NOMO-1 treated with dmso at 0.1 percent for 144 hours (cell line): ENCODE data around the gene TREML4.
"Not testable (repeated sequence)": the region's sequence is repeated elsewhere in the genome, so short reads cannot be mapped to it uniquely, and the experiment has no call there.

Experiments
- DNase-seq: peaks from one replicate; lab custom pipeline; 2025; ENCODE audit not compliant: unreplicated experiment; lab: John Stamatoyannopoulos, UW

The TREML4 gene

GRCh38 chr6:41204156-41204555 is 24.0 kb upstream of the TREML4 start:
- no peak for DNase-seq

- no peak for DNase-seq
These were observed 19.6 kb upstream of the TREML4 start for GRCh38 chr6:41208439-41209106.

GRCh38 chr6:41209547-41210320 is 18.4 kb upstream of the TREML4 start:
- no peak for DNase-seq

GRCh38 chr6:41214559-41215238 is 13.4 kb upstream of the TREML4 start:
- no peak for DNase-seq

GRCh38 chr6:41215777-41216176 is 12.4 kb upstream of the TREML4 start:
- no peak for DNase-seq

- no peak for DNase-seq
These were observed 11.5 kb upstream of the TREML4 start for GRCh38 chr6:41216616-41217015.

- no peak for DNase-seq
These were observed 6.1 kb upstream of the TREML4 start for GRCh38 chr6:41222045-41222444.

- no peak for DNase-seq
These were observed 5.6 kb upstream of the TREML4 start for GRCh38 chr6:41222513-41222912.

GRCh38 chr6:41224800-41225199 is 3.3 kb upstream of the TREML4 start:
- no peak for DNase-seq

- DNase-seq: no peak
These were observed 1.4 kb upstream of the TREML4 start for GRCh38 chr6:41226752-41227151.

- peak; percentile 10 for DNase-seq
These were observed 467 bp downstream of the TREML4 start for GRCh38 chr6:41228616-41229015.

- no peak for DNase-seq
These were observed 1.6 kb downstream of the TREML4 start for GRCh38 chr6:41229721-41230120.

- no peak for DNase-seq
These were observed 3.1 kb downstream of the TREML4 start for GRCh38 chr6:41231246-41231645.

GRCh38 chr6:41232667-41233066 is 4.5 kb downstream of the TREML4 start:
- DNase-seq: no peak

GRCh38 chr6:41236276-41236675 is 8.1 kb downstream of the TREML4 start:
- no peak for DNase-seq

- DNase-seq: no peak
These were observed 9.0 kb downstream of the TREML4 start for GRCh38 chr6:41237128-41237527.

- DNase-seq: no peak
These were observed 11.5 kb downstream of the TREML4 start for GRCh38 chr6:41239467-41240159.

- DNase-seq: not testable (repeated sequence)
These were observed 18.4 kb downstream of the TREML4 start for GRCh38 chr6:41246529-41246928.

- DNase-seq: no peak
These were observed 19.2 kb downstream of the TREML4 start for GRCh38 chr6:41247288-41247865.

GRCh38 chr6:41247882-41248705 is 19.9 kb downstream of the TREML4 start:
- DNase-seq: no peak
